GM15510 (cell line): ENCODE results near the gene NR2F1.

Experiments used
- POLR2A ChIP-seq: IDR thresholded peaks from 3 replicates; pipeline ENCODE4 v1.6.1; 2011; ENCODE audit warnings: borderline replicate concordance; ENCODE audit not compliant: insufficient read length; ENCODE audit errors: extremely low read depth

Gene NR2F1

DNA sequence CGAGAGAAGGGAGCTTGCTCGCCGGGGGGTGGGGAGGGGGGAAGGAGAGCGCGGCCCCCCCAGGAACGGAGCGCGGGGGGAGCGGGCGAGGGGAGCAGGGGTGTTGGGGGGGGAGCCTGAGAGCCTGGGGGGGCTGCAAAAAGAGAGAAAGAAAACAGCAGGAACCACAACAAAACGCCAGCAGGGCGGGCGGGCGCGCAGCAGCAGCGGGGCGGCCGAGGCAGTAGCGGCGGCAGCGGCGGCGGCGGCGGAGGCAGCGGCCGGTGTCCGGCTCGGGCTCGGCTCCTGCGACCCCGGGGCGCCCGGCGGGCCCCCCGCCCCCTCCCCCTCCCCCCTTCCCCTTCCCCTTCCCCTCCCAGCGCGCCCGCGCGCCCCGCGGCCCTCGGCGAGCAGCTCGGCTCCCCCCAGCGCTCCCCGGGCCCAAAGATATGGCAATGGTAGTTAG, 1.6 kb downstream of the NR2F1 start:
- TF ChIP-seq POLR2A: no peak

DNA sequence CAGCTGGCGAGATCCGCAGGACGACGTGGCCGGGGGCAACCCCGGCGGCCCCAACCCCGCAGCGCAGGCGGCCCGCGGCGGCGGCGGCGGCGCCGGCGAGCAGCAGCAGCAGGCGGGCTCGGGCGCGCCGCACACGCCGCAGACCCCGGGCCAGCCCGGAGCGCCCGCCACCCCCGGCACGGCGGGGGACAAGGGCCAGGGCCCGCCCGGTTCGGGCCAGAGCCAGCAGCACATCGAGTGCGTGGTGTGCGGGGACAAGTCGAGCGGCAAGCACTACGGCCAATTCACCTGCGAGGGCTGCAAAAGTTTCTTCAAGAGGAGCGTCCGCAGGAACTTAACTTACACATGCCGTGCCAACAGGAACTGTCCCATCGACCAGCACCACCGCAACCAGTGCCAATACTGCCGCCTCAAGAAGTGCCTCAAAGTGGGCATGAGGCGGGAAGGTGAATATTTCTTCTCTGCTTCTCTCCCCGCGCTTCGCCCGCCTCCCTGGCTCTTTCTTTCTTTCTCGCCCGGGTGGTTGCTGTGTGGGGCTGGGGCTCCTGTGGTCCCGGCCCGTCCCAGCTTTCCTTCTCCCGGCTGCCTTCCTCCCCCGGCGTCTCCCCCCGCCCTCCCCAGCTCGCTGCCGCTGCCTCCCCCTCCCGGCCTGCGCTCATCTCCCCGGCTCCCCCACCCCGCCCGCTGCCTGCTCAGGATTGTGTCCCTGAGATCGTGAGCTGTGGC, 2.2 kb downstream of the NR2F1 start:
- TF ChIP-seq POLR2A: no peak

DNA sequence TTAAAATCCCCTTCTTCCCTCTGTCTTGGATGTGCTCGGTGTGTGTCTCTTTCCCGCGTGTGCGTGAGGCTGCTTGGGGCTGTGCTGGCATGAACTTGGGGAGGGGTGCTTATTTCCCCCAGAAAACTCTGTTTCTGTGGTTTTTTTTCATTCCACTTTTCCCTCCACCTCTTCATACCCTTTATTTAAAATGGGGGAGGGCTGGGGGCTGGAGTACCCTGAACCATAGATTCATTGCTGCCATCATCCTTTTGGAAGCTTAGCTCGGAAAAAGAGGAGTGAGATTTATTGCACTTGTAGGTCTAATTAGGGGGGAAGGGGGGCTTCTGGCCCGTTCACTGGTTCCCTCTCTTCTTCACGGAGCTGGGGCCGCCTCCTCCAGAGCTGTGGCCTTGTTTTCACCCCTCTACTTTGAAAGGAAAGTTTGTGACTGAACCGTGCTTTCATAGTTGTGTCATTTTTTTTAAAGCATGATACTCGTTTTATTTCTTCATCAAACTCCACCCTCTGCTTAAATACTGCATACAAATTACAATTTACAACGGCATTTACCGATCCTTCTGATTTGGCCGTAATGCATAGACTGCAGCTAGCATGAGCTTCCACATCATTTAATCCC, 2.9 kb downstream of the NR2F1 start:
- TF ChIP-seq POLR2A: no peak

DNA sequence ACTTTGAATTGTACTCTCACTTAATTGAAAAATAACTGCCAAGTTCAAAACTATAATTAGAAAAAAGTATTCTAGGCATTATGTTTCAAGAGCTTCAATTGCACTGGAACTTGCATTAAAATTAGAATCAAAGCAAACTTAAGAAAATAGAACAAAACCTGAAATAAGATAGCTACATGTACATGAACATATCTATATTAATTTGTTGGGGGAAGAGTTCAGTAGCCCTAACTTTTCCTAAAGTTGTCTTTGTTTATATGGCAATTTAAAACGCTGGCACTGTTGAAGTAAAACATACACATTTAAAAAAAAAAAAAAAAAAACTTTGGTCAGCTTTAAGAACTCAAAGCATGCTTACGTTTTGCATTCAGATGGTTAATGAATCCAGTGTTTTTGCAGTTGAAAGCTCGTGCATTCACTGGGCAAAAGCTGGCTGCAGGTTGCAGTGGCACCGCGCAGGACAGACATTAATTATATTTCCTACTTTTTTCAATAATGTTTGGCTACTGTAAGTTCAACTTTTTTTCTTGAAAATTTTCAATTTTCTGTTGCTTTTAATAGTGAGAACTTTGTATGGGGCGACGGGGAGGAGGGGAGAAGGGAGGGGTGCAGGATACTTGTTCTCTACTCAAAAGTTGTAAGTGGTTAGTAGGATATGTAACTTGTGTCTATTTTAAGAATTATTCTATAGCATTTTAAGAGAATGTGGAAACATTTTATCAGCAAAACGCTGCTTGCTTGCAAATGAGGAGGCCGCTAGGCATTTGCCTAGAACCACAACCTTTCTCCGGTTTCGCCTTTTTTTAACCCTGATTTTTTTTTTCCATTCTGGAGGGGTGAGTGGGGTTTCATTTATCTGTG, 3.9 kb downstream of the NR2F1 start:
- TF ChIP-seq POLR2A: no peak

DNA sequence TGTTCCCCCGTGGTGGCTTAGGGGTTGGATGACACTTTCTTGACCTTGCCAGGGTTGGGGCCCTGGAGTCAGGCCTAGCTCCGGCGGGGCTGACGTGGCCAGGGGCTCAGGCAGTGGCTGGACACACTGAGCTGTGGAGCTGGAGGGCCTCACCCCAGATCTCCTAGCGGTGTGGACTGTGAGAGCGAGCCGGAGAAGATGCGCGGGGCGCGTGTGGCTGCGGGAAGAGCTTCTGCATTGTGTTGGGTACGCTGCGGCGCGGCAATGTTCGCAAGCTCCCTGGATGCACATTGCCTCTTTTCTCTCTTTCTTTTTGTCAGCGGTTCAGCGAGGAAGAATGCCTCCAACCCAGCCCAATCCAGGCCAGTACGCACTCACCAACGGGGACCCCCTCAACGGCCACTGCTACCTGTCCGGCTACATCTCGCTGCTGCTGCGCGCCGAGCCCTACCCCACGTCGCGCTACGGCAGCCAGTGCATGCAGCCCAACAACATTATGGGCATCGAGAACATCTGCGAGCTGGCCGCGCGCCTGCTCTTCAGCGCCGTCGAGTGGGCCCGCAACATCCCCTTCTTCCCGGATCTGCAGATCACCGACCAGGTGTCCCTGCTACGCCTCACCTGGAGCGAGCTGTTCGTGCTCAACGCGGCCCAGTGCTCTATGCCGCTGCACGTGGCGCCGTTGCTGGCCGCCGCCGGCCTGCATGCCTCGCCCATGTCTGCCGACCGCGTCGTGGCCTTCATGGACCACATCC, 4.8 kb downstream of the NR2F1 start:
- no peak for TF ChIP-seq POLR2A

DNA sequence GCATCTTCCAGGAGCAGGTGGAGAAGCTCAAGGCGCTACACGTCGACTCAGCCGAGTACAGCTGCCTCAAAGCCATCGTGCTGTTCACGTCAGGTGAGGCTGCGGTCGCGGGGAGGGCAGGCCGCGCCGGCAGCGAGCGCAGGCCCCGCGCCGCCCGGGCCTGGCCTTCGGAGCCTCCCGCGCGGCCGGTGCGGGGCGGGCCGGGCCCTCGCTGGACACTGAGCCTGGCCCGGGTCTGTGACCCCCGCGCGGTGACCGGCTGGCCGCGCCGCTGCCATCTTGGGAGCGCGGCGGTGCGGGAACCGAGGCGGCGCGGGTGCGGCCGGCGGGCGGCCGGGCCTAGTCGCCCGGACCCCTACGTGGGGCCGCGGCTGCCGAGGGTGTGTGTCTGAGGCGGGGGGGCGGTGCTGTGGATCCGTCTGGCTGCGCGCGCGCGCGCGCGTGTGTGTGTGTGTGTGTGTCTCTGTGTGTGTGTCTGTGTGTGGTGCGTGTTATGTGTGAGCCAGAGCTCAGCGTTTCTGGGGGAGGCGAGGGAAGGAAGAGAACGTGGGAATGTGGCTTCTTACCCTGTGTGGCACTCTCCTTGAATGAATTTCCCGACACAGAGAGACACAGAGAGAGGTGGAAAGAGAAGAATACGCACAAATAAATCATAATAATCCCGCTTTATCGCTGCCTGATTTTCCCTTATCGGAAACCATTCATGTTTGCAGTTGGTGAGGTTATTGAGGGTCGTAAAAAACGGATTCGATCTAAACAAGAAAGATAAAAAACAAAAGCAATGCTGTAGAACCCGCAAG, 5.5 kb downstream of the NR2F1 start:
- TF ChIP-seq POLR2A: no peak

DNA sequence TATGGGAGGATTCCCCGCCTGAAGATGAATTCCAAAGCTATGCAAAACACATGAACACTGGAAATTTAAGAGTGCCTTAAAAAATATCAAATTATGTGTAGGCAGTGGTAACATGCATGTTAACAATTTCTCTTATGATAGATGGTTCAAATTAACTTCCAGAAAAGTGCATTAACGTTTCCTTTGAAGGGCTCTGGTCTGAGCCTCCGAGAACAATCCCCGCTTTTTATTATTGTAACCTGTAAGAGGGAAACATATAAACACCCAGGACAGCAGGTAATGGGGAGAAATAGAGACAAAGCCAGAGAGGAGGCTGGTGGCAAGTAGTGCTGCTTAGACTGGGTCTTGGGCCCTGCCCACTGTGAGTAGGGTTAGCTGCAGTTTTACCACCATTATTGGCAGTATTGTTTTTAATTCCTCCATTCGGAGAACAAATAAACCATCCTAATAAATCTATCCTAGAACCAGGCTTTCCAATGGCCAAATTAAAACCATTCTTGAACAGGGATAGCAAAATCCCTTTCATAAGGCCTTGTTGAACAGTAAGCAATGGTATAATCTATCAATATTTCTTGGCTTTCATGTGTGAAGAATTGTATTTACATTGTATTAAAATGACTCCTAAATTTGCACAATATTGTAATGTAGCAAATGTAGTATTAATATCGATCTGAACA, 6.3 kb downstream of the NR2F1 start:
- no peak for TF ChIP-seq POLR2A

DNA sequence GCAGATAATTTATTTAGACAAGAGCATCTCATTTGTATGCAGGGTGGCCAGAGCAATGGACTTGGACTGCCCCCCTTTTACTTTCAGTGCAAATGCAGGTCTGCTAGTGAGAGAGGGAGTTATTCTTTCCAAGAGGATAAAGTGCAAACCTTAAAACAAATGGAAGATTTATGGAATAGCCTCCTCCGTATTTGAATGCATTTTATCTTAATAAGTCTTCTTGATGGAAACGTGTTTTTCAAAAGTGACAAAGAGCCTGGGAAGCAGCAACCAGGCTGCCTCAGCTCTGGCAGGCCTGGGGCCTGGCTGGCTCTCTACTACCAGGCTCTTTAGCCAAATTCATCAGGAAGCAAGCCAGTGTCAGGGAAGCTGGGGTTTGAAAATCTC, 6.8 kb downstream of the NR2F1 start:
- TF ChIP-seq POLR2A: no peak

DNA sequence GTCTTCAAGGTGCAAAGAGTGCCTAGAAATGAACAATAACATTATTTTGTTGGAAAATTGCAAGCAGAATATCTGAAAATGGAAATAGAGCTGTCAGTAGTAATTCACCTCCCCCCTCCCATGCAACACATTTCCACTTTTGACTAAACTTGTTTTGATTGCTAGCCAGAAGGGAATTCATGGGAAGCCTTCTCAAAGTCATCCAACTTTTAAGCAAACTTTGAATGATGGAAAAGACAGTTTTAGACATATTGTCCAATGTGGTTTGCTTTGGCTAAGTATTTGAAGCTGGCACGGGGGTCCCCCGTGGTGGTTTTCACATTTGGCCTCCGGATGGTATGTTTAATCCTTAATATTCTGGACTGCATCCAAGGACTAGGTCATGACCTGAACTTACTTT, 7.5 kb downstream of the NR2F1 start:
- no peak for TF ChIP-seq POLR2A

DNA sequence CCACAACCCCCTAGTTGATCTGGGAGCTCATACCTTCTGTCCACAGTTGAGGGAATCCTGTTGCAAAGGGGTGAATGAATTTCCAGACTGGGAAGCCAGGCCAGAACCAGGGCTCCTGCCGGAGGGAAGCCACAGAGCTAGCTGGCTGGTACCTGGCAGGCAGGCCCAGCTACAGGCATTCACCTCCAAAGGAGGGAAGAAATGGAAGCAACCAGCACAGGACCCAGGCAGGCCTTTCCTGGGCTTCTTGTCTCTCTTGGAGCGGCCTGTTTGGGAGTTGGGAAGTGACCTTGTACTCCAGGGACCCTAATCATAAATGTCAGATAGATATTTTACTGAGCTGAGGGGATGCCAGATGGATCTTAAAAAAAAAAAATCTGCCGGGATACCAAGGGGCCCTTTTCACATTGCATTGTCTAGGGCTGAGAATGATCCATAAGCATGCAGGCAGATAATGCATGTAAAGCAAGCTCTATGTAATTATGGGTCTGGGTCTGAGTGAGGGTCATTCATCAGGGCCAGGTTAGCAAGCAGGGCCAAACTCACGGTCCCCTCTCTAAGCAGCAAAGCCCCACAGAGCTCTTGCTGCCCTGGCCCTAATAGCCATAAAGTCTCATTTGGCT, 8.4 kb downstream of the NR2F1 start:
- TF ChIP-seq POLR2A: no peak

DNA sequence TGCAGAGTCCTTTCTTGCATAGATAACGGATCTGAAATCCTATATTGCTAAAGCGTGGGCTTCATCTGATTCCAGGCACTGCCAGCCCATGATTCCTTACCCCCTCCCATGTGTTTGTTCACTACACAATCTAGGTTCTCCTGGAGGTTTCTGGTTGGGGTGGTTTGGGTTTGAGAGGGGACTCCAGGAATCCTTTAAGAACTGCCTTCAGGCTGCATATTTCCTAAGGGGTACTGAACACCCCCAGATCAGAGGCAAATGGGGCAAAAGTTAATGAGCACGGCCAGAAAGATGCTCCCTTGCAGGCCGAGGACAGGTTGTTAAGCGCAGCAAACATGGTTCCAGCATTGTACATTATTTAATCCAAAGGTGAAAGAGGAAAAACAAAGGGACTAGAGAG, 9.9 kb downstream of the NR2F1 start:
- no peak for TF ChIP-seq POLR2A

DNA sequence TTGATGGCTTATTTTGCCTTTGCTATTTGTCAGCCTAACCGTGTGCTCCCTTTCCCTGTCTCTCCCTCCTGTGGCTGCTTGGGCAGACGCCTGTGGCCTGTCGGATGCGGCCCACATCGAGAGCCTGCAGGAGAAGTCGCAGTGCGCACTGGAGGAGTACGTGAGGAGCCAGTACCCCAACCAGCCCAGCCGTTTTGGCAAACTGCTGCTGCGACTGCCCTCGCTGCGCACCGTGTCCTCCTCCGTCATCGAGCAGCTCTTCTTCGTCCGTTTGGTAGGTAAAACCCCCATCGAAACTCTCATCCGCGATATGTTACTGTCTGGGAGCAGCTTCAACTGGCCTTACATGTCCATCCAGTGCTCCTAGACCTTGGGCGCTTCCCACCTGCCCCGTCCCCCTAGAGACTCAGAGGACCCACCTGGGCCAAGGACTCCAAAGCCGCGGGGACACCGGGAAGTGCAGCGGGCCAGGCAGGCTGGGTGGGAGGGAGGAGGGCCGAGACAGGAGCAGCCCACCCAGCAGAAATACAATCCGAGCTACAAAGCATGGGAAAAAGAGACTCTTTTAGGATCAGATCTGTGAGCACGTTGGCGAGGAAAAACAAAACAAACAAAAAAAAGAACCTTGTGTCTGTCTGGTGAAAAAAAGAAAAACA, 10.6 kb downstream of the NR2F1 start:
- TF ChIP-seq POLR2A: no peak
